K562 (cell line): ENCODE measurements around the gene SLC7A8. TPM values are rescaled to one million over a fixed set of nuclear protein-coding genes. Genes with fewer than 3 reads are reported as not detected.

ENCODE experiments used
- ARNT ChIP-seq, 2 experiments: fragments of 450-650 bp; IDR thresholded peaks; 2 replicates each; pipeline ENCODE4 v1.6.1; 2016; ENCODE audit warnings: mild to moderate bottlenecking in 1 of 2
- CREB3L1 ChIP-seq: fragments of 450-650 bp; IDR thresholded peaks from 2 replicates; pipeline ENCODE4 v1.6.1; 2014; ENCODE audit warnings: low read depth, mild to moderate bottlenecking, moderate library complexity, borderline replicate concordance
- EHMT2 ChIP-seq: fragments of 450-650 bp; IDR thresholded peaks from 2 replicates; pipeline ENCODE4 v1.6.1; 2018; ENCODE audit warnings: antibody characterized with exemption
- HDAC3 ChIP-seq: fragments of 450-650 bp; IDR thresholded peaks from 2 replicates; pipeline ENCODE4 v1.6.1; 2018; ENCODE audit warnings: borderline replicate concordance, mild to moderate bottlenecking, moderate library complexity; ENCODE audit not compliant: partially characterized antibody
- HIVEP1 ChIP-seq: fragments of 250-450 bp; sonication (Bioruptor Pico); IDR thresholded peaks from 2 replicates; pipeline ENCODE4 v1.4.0; 2020; ENCODE audit warnings: mild to moderate bottlenecking
- ID3 ChIP-seq, 2 experiments: fragments of 250-450 bp in 1 of 2; fragments of 450-650 bp in 1 of 2; sonication (Bioruptor Pico) in 1 of 2; IDR thresholded peaks; 2 replicates each; pipeline versions ENCODE4 v1.6.1 to v1.8.0; 2016 to 2021; ENCODE audit warnings: mild to moderate bottlenecking in 2 of 2, moderate library complexity in 2 of 2, missing compliant biosample characterization in 1 of 2, missing genetic modification characterization in 1 of 2
- KDM5B ChIP-seq: fragments of 200-600 bp; sonication (generic); IDR thresholded peaks from 2 replicates; pipeline ENCODE4 v1.6.1; 2012; ENCODE audit warnings: low read depth, mild to moderate bottlenecking, moderate library complexity, low read length, control low read depth, inconsistent platforms; ENCODE audit not compliant: insufficient replicate concordance
- NCOA1 ChIP-seq: fragments of 450-650 bp; IDR thresholded peaks from 2 replicates; pipeline ENCODE4 v1.6.1; 2016; ENCODE audit warnings: low read depth
- NR2C2 ChIP-seq, 2 experiments: fragments of 200-800 bp in 1 of 2; sonication (Bioruptor generic) in 1 of 2; sonication (generic) in 1 of 2; formaldehyde crosslinking in 1 of 2; IDR thresholded peaks; 2 replicates each; pipeline versions ENCODE4 v1.6.1 to v1.8.0; 2016 to 2022; ENCODE audit warnings: mild to moderate bottlenecking in 1 of 2, missing compliant biosample characterization in 1 of 2, missing genetic modification characterization in 1 of 2, missing genetic modification reagents in 1 of 2
- NRF1 ChIP-seq, 2 experiments: fragments of 450-650 bp; IDR thresholded peaks in 1 of 2; conservative IDR thresholded peaks in 1 of 2; 2 replicates each; pipeline ENCODE4 v1.6.1; 2014; ENCODE audit warnings: mild to moderate bottlenecking in 2 of 2
- POLR2AphosphoS5 ChIP-seq: IDR thresholded peaks from 2 replicates; pipeline ENCODE4 v1.6.1; 2011; ENCODE audit warnings: mild to moderate bottlenecking, low read depth, low read length, moderate library complexity; ENCODE audit not compliant: control insufficient read depth, insufficient read depth
- RUNX1 ChIP-seq: sonication (generic); IDR thresholded peaks from 2 replicates; pipeline ENCODE4 v1.6.1; 2016; ENCODE audit warnings: antibody characterized with exemption, low read depth
- SMARCA4 ChIP-seq: fragments of 450-650 bp; IDR thresholded peaks from 2 replicates; pipeline ENCODE4 v1.6.1; 2016
- TEAD1 ChIP-seq, 2 experiments: fragments of 450-650 bp in 1 of 2; sonication (generic) in 1 of 2; formaldehyde crosslinking; IDR thresholded peaks; 2 replicates each; pipeline versions ENCODE4 v1.4.0 to v1.8.0; 2020 to 2022; ENCODE audit warnings: mild to moderate bottlenecking in 2 of 2, missing genetic modification reagents in 1 of 2
- YBX1 ChIP-seq: fragments of 450-650 bp; IDR thresholded peaks from 2 replicates; pipeline ENCODE4 v1.7.1; 2016; ENCODE audit warnings: mild to moderate bottlenecking
- ZBTB33 ChIP-seq: sonication (generic); formaldehyde crosslinking; IDR thresholded peaks from 2 replicates; pipeline ENCODE4 v1.8.1; 2023; ENCODE audit warnings: mild to moderate bottlenecking, missing genetic modification reagents
- ZNF12 ChIP-seq: sonication (generic); formaldehyde crosslinking; IDR thresholded peaks from 2 replicates; pipeline ENCODE4 v1.4.0; 2020; ENCODE audit warnings: mild to moderate bottlenecking, missing genetic modification reagents
- ZNF143 ChIP-seq: sonication (generic); formaldehyde crosslinking; IDR thresholded peaks from 2 replicates; pipeline ENCODE4 v1.9.0; 2022; ENCODE audit warnings: mild to moderate bottlenecking, missing genetic modification reagents
- ZNF174 ChIP-seq: fragments of 250-450 bp; sonication (Bioruptor Pico); IDR thresholded peaks from 2 replicates; pipeline ENCODE4 v1.4.0; 2020; ENCODE audit warnings: mild to moderate bottlenecking
- polyA plus RNA-seq, 8 experiments: library from polyadenylated mRNA; depleted of rRNA in 4 of 8; stranded (reverse) in 5 of 8; unstranded in 3 of 8; fragments of >200 nt; fragmentation: Nextera tagmentation in 2 of 8; fragmentation: Illumina TruSeq in 1 of 8; extraction: Ambion mirVana in 2 of 8; extraction: Trizol in 1 of 8; gene quantifications; 2 replicates each; pipeline versions ENCODE4 v1.2.1 to v1.2.3, GENCODE V29; 2011 to 2014; ENCODE audit warnings: inconsistent platforms in 1 of 8, missing spikeins in 1 of 8
- total RNA-seq, 7 experiments: library from RNA; depleted of rRNA in 6 of 7; stranded (reverse); fragments of >200 nt in 6 of 7; fragmentation: Illumina TruSeq in 2 of 7; extraction: Trizol in 2 of 7; gene quantifications; 2 replicates each; pipeline versions ENCODE4 v1.2.1 to v1.2.3, GENCODE V29; 2011 to 2021; ENCODE audit warnings: low replicate concordance in 1 of 7

Gene SLC7A8
- total and polyA plus RNA-seq, 9 of the 15 experiments (the other 6 are each of a cell fraction or from before 2014, with no cell fraction given) = 2.0 to 33.0 (median 6.0) TPM

GRCh38 chr14:23146351-23146910 is 37.0 kb downstream of the SLC7A8 start (continued):
- TF ChIP-seq ZBTB33 (CRISPR knock-in tag) (0 out of 2 replicates have a peak, but pooled peaks have one; percentile 34), POLR2AphosphoS5 (peak; percentile 95), SMARCA4 (peak; percentile 97), CREB3L1 (no peak; the same call in 1 of the 2 replicates), NR2C2 (CRISPR knock-in tag; IDR thresholded peaks at IDR 0.05) (peak; percentile 85), NR2C2 (tag; IDR thresholded peaks at IDR 0.05) (peak; percentile 94), HDAC3 (peak; percentile 97), KDM5B (no peak), ID3 (CRISPR knock-in tag; IDR thresholded peaks at IDR 0.05) (no peak), ID3 (tag; IDR thresholded peaks at IDR 0.05) (peak; percentile 93), EHMT2 (peak; percentile 45), YBX1 (no peak), ARNT (IDR thresholded peaks at IDR 0.05) (peak; percentile 87 to 99), ZNF174 (no peak), ZNF12 (CRISPR knock-in tag) (no peak), TEAD1 (CRISPR knock-in tag; IDR thresholded peaks at IDR 0.05) (peak; percentile 78 to 79; a peak in 3 of 4 replicates), ZNF143 (CRISPR knock-in tag) (no peak), HIVEP1 (no peak), NRF1 (conservative IDR thresholded peaks at IDR 0.05 in 1 of 2, IDR thresholded peaks at IDR 0.05 in 1 of 2) (no peak), RUNX1 (no peak; the same call in none of the 2 replicates), NCOA1 (peak; percentile 93)
